GM19099 (cell line): ENCODE data around the gene SNX19.

Experiments used
- POLR2A ChIP-seq: IDR thresholded peaks from 3 replicates; pipeline ENCODE4 v1.6.1; 2011; ENCODE audit warnings: low read depth; ENCODE audit not compliant: insufficient read length; ENCODE audit errors: extremely low read depth

The SNX19 gene

DNA sequence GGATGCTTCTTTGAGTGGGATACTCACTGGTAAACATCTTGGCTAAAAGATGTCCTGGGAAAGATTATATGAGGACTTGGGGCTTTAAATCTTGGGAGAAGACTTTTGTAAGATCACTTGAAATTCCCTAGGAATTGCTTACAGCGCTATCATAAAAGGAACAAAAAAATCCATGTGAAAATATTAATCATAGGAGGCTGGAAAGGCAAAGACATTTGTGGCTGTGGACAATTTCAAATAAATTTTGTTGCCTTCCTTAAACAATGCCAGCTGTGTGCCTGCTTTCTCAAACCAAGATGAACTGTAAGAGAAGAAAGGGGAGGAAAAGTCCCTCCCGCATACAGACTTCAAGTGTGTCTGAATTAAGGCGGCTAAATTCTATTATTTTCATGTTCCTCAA, 75.6 kb downstream of the SNX19 start:
- TF ChIP-seq POLR2A = no peak

DNA sequence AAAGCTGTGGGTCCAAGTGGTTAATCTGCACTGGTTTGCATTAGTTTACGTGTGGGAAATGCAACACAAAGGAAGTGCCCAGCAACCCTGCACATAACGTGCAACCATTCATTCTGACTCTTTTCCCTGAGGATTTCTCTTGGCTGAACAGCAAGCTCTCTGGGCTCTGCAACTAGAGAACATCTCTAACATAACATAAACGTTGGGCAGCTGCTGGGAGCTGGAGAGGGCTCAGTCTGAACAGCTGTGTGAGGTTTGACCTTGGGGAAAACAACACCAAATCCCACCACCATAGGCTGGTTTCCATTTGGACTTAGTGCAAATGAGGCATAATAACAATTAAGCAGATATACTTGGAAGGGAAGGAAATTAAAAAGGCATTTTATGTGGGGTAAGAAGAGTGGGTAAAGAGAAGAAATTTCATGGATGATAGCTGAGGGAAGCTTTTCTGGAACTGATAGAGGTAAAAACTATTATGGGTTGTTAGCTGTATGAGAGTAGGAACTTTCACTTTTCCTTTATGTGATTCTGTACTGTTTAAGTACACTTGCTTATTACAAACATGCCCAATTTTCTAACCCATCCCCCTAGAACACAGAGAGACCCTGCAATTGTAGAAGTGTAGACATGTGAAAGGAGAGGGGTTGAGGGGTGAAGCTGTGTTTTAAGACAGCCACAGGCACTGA, 76.2 kb downstream of the SNX19 start:
- no peak for TF ChIP-seq POLR2A

DNA sequence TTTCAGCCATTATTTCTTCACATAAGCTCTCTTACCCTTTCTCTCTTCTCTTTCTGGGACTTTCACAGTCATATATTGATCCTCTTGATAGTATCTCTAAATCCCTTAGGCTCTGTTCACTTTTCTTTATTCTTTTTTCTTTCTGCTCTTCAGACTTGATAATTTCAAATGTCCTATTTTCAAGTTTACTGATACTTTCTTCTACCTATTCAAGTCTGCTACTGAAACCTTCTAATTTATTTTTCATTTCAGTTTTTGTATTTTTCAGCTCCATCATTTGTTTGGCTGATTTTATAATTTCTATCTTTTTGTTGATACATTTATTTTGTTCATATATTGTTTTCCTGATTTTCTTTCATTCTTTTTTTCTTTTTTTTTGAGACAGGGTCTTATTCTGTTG, 79.1 kb downstream of the SNX19 start:
- no peak for TF ChIP-seq POLR2A

DNA sequence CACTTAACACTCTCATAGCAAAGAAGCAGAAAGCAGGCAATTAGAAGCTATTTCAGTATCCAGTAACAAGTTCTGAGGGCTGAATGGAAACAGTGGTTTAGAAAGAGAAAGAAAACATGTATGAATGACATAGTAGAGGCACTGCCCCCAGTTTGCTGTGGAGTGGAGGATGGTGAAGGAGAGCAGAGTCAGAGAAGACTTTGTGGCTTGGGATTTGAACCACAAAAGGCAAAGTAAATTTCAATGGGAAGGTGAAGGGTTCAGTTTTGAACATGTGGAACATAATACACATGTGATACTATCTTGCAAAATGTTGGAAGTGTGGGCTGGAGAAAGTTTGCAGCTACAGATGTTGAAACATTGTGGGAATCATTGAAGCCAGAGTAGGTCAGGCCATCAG, 81.4 kb downstream of the SNX19 start:
- no peak for TF ChIP-seq POLR2A

DNA sequence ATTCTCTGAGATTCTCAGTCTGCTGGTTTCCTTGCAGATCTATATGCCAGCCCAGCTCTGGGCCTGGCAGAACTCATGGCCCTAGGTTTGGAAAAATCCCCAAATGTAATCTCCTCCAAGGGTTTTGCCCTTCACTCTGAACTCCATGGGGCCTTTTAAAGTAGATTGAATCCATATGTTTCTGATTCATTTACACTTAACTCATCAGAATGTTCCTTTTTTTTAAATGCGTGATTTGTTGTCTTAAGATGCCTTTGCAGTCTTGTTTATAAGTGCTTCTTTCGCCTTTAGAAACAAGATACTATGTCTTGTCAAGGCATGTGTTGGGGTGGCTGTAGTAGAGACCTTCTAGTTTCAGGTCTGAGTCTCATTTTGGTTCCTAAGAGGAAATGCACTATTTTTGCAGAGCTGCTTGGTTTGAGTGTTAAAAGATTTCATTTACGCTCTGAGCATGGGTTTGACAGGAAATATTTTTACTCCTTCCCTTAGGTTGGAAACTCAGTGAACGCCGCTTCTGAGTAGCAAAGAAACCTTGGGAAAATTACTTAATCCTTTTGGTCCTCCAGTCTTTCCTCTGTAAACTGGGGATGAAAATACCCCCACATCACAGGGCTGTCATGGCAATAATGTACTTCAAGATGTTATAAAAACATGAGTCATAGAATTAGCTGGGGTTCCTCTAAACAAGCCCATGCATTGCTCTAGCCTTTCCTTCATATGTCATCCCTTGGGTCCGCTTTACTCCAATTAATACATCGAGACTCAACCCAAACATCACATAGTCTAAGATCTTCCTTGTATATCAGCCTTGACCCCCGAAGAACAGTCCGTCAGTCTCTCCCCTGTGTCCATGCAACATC, 83.5 kb downstream of the SNX19 start:
- no peak for TF ChIP-seq POLR2A

DNA sequence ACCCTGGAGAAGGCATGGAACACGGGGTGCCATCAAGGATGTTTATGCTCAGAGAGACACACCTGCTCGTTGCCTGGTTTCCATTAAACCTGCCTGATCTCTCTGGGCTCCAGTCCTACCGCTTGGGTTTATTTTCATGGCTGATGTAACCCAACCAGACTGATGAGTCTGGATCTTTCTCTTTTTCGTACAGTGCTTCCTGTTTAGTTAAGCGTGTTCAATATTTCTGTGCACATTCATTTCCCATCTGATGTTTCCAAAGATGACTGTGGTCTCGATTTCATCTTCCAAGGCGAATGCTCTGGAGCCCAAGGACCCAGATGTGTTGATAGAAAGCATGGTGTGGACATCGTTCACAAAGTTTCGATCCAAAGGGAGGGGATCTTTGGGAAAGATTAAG, 84.3 kb downstream of the SNX19 start:
- no peak for TF ChIP-seq POLR2A

DNA sequence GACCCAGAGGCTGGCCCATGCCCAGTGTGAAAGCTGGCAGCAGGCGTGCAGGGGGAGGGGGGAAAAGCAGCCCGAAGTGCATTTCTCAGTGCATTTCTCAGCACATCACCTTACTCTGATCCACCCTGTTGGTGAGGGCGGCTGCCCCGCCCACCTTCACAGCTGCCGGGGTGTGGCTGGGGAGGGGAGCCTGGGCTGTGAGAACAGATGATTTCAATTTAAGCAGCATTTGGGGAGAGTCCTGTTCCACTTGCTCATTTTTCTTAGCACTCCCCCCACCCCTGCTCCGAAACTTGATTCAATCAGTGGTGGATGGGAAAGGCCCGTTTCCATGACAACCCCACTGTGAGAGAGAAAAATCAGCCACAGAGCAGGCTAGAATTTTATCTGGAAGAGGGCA, 84.8 kb downstream of the SNX19 start:
- TF ChIP-seq POLR2A = no peak

DNA sequence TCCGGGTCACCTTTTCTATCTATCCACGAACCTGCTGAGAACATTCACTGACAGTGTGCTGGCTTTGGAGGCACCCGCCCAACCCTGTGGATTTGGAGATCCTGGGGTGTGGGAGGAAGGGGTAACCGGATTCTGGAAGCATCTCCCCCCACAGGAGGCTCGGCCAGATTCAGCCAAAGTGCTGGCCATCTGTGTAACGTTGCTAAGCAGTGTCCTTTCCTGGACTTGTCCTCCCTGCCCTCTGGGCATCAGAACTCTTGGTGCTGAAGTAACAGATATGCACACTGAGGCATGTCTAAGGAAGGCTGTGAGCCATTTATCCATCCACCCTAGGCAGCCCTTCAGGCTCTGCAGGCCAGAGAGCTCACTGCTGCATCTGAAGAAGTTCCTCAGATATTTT, 85.7 kb downstream of the SNX19 start:
- TF ChIP-seq POLR2A = no peak

DNA sequence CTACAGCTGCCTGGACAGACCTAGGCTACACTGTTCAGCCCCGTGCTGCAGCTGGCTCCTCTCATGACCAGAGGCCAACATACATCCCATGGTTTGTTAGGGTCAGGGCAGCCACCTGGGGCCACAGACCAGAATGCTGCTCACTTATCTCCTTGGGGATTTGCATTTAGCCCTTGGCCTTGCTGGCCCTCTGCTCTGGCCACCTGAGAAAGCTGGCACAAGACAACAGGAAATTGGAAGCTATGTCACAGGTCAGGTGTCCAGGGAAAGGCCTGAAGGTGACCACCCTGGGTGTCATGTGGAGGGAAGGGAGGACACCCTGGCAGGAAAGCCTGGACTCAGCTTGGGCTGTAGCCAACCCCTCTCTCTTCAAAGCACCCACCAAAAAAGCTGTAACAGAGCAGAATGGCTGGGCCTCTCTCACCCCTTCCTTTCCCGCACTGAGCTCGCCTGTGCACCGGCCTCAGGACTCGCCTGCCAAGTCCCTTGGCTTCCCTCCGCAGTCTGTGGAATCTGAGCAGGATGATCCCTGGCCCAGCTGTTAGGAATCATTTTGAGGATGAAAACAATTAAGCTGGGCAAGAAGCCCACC, 86.3 kb downstream of the SNX19 start:
- no peak for TF ChIP-seq POLR2A

DNA sequence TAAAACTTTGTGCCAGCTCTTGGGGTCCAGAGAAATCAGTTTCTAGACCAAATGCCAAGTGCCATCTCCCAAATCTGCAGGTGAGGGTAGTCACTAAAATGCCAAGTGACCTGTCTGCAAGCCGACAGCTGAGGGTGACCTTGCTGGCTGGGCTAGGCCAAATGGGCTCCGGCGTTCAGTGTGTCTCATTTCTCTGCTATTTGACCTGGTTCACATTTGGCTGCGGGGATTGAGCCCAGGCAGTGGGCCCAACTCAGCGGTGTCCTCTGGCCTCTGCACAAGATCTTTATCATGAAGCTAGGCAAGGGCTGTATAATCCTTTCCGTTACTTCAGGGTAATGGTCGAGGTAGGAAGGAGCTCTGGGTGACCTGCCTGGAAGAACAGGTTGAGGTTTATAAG, 87.5 kb downstream of the SNX19 start:
- TF ChIP-seq POLR2A = no peak

DNA sequence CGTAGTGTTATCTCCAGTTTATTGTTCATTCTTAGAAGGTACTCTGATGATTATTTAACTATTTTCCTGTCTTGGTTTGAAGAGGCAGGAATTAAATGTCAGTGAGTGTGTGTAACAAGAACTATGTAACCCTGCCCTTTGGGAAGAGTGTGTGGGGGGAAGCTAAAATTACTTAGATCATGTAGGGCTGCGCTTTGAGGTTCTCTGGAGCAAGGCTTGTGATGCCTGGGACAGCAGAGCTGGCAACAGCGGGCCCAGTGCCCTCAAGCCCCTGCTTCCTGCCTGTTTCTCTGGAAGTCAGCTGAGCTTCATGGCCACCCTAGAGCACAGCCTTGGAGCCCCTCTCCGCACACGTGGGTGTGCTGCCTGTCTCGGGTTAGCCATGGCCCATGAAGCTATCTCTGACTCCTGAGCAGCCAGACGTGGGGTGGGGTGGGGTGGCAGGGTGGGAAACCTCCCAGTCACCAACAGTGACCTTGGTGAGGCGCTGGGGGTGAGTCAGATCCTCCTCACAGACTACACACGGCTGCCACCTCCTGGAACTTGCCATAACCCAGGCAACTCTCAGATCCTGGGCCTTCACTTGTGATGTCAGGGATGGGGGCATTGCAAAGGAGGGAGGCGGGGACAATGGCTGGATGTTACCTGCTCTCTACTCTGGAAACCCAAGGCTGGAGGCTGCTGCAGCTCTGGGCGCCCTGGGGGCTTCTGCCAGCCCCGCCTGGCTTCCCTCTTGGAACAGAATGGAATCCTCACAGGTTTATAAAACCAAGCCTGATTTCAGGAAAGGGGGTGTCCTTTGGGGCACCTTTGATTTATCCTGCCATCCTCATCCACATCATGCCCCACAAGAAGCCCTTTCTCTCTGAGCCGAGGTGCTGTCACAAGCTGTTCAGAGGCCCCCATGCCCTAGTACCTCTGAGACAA, 88.6 kb downstream of the SNX19 start:
- TF ChIP-seq POLR2A = no peak

DNA sequence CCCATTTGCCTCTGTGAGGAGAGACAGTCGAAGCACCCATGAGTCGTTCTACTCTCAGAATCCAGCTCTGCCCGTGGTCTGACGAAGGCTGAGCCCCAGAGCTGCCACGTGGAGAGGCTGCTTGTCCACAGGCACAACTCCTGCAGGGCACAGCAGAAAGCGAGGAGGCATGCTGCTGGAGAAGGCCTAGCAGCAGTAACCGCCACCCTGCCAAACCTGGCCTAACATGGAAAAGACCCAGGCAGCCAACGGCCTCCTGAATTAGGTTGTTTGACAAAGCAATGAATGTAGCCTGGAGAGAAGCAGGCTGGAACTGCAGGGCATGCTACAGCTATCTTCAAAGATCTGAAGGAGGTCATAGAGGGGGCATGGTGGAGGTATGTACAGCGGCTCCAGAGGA, 89.7 kb downstream of the SNX19 start:
- no peak for TF ChIP-seq POLR2A

DNA sequence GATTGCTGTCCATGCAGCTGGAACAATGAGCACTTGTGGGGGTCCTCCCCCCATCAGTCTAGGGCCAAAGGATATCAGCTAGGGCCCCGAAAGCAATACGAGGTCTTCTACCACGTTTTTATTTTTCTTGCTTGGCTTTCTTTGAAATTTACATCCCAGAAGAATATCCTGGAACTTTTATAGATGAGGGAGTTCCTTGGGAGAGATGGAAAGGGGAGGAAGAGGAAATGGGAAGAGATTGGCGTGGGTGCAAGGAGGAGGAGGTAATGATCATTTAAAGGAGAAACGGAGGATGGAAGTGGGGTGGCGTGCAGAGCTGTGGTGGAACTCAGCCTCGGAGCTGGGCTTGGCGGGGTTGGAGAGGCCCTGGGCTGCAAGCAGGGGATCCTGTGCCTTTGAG, 90.3 kb downstream of the SNX19 start:
- TF ChIP-seq POLR2A = no peak

DNA sequence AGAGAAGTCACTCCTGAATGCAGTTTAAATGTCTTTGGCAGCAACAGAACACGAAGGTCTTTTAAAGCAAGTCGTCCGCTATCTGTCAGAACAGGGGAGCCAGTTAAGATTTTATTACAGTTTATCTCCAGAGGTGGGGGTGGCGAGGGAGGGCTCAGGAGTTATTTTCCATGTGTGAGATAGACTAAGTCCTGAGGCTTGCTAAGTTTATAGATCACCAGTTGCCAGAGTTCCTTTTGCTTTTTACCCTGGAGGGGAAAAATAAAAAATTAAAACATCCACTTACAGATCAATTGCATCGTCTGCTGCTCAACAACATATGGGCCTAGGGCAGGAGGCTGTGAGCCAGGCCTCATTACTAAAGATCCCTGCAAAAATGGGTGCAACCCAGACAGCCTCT, 90.7 kb downstream of the SNX19 start:
- no peak for TF ChIP-seq POLR2A
